Esophagus muscularis mucosa (tissue), 4 donors: ENCODE data around the gene NKD2.

ENCODE experiments used
- EP300 ChIP-seq: sonication (generic); formaldehyde crosslinking; IDR thresholded peaks from one replicate; pipeline ENCODE4 v1.6.1; 2017; ENCODE audit warnings: antibody characterized with exemption
- POLR2A ChIP-seq: fragments of 450-650 bp; IDR thresholded peaks from one replicate; pipeline ENCODE4 v1.6.1; 2017; ENCODE audit warnings: antibody characterized with exemption, moderate library complexity, mild to moderate bottlenecking, low read depth
- POLR2AphosphoS5 ChIP-seq, 2 donors: sonication (generic); formaldehyde crosslinking; IDR thresholded peaks; one replicate each; pipeline ENCODE4 v1.6.1; 2017; ENCODE audit warnings: antibody characterized with exemption in 2 of 2
- TF ChIP-seq, protein P1 (sequence below), 3 experiments: fragments of 200-600 bp in 2 of 3; fragments of 450-650 bp in 1 of 3; sonication (generic) in 2 of 3; IDR thresholded peaks; one replicate each; pipeline ENCODE4 v1.5.1; 2017 to 2019; ENCODE audit warnings: antibody characterized with exemption in 3 of 3, mild to moderate bottlenecking in 2 of 3, moderate library complexity in 1 of 3

GRCh38 chr5:1085391-1085790 lies 76.8 kb downstream of the NKD2 start:
- no peak for TF ChIP-seq POLR2A
- TF ChIP-seq, protein P1, sequence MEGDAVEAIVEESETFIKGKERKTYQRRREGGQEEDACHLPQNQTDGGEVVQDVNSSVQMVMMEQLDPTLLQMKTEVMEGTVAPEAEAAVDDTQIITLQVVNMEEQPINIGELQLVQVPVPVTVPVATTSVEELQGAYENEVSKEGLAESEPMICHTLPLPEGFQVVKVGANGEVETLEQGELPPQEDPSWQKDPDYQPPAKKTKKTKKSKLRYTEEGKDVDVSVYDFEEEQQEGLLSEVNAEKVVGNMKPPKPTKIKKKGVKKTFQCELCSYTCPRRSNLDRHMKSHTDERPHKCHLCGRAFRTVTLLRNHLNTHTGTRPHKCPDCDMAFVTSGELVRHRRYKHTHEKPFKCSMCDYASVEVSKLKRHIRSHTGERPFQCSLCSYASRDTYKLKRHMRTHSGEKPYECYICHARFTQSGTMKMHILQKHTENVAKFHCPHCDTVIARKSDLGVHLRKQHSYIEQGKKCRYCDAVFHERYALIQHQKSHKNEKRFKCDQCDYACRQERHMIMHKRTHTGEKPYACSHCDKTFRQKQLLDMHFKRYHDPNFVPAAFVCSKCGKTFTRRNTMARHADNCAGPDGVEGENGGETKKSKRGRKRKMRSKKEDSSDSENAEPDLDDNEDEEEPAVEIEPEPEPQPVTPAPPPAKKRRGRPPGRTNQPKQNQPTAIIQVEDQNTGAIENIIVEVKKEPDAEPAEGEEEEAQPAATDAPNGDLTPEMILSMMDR (IDR thresholded peaks at IDR 0.05) = no peak
- TF ChIP-seq EP300 = no peak
- no peak for TF ChIP-seq POLR2AphosphoS5 (IDR thresholded peaks at IDR 0.05)
